SK-N-SH (cell line): ENCODE data around the gene TMEM116. TPM values are rescaled to one million over a fixed set of nuclear protein-coding genes. Genes with fewer than 3 reads are reported as not detected.

ENCODE experiments used
- CTCF ChIA-PET: fragments of 300-600, 350-600 bp; formaldehyde crosslinking; extraction: SDS; loops from one replicate; lab custom pipeline; 2021; lab: Yijun Ruan, JAX
- POLR2A ChIA-PET: fragments of 350-600 bp; sonication (Branson Sonifier 250); formaldehyde crosslinking; extraction: SDS; loops from one replicate; lab custom pipeline; 2020; ENCODE audit warnings: antibody characterized with exemption, inconsistent platforms; lab: Yijun Ruan, JAX
- DNase-seq: peaks from one replicate; pipeline ENCODE4 v3.0.0; 2012
- H2AFZ ChIP-seq: fragments of 200-600 bp; sonication (generic); 2 replicates; pipeline ENCODE4 v1.8.1; 2016; ENCODE audit warnings: antibody characterized with exemption, mild to moderate bottlenecking, low read depth
- H3F3A ChIP-seq: fragments of 200-600 bp; sonication (generic); replicated peaks from 2 replicates; pipeline ENCODE3; 2016; ENCODE audit warnings: antibody characterized with exemption, mild to moderate bottlenecking; ENCODE audit not compliant: insufficient read depth
- H3K27ac ChIP-seq, 2 experiments: fragments of 200-500 bp in 1 of 2; fragments of 200-600 bp in 1 of 2; sonication (Bioruptor generic) in 1 of 2; sonication (generic), shearing (Covaris generic) in 1 of 2; 2 replicates each; pipeline versions ENCODE4 v1.5.1 to v1.6.1; 2014 to 2016; ENCODE audit warnings: low read depth in 2 of 2, inconsistent platforms in 1 of 2, low read length in 1 of 2, mild to moderate bottlenecking in 1 of 2, mixed read lengths in 1 of 2
- H3K27me3 ChIP-seq: fragments of 200-600 bp; sonication (generic), shearing (Covaris generic); 2 replicates; pipeline ENCODE4 v1.6.1; 2016; ENCODE audit warnings: mixed run types; ENCODE audit not compliant: insufficient read depth
- H3K36me3 ChIP-seq, 2 experiments: fragments of 200-500 bp in 1 of 2; fragments of 200-600 bp in 1 of 2; sonication (Bioruptor generic) in 1 of 2; sonication (generic) in 1 of 2; replicated peaks in 1 of 2; 2 replicates each; pipeline versions ENCODE3 to v1.5.1; 2014 to 2016; ENCODE audit warnings: low read length in 1 of 2, mild to moderate bottlenecking in 1 of 2; ENCODE audit not compliant: insufficient read depth in 2 of 2, control insufficient read depth in 1 of 2
- H3K4me1 ChIP-seq, 2 experiments: fragments of 200-500 bp in 1 of 2; fragments of 200-600 bp in 1 of 2; sonication (Bioruptor generic) in 1 of 2; sonication (generic), shearing (Covaris generic) in 1 of 2; 2 replicates each; pipeline versions ENCODE4 v1.5.1 to v1.6.1; 2014 to 2016; ENCODE audit warnings: low read depth in 1 of 2, low read length in 1 of 2, mixed run types in 1 of 2; ENCODE audit not compliant: insufficient read depth in 2 of 2, control insufficient read depth in 1 of 2
- H3K4me2 ChIP-seq: fragments of 200-600 bp; sonication (generic), shearing (Covaris generic); 2 replicates; pipeline ENCODE4 v1.6.1; 2017; ENCODE audit warnings: mixed run types
- H3K4me3 ChIP-seq, 2 experiments: fragments of 200-500 bp in 1 of 2; fragments of 200-600 bp in 1 of 2; sonication (Bioruptor generic) in 1 of 2; sonication (generic), shearing (Covaris generic) in 1 of 2; 2 replicates each; pipeline versions ENCODE4 v1.5.1 to v1.8.1; 2014 to 2016; ENCODE audit warnings: low read depth in 2 of 2, inconsistent platforms in 1 of 2, low read length in 1 of 2, mild to moderate bottlenecking in 1 of 2, mixed read lengths in 1 of 2, moderate library complexity in 1 of 2
- H3K79me2 ChIP-seq: fragments of 200-600 bp; sonication (generic); 2 replicates; pipeline ENCODE4 v1.8.1; 2017; ENCODE audit warnings: mild to moderate bottlenecking; ENCODE audit not compliant: insufficient read depth
- H3K9ac ChIP-seq: fragments of 200-600 bp; sonication (generic); 2 replicates; pipeline ENCODE4 v1.6.1; 2017; ENCODE audit warnings: mixed run types
- H3K9me2 ChIP-seq: fragments of 200-600 bp; sonication (generic); 2 replicates; pipeline ENCODE4 v1.6.1; 2017; ENCODE audit warnings: mixed run types
- H3K9me3 ChIP-seq: fragments of 200-600 bp; sonication (generic); 2 replicates; pipeline ENCODE4 v1.6.1; 2017; ENCODE audit warnings: mixed run types, mild to moderate bottlenecking, moderate library complexity
- H4K20me1 ChIP-seq: fragments of 200-600 bp; sonication (generic); 2 replicates; pipeline ENCODE4 v1.6.1; 2017; ENCODE audit warnings: mild to moderate bottlenecking, mixed run types; ENCODE audit not compliant: insufficient read depth
- CHD2 ChIP-seq: fragments of 150-350 bp; IDR thresholded peaks from 2 replicates; pipeline ENCODE4 v1.6.1; 2018; ENCODE audit warnings: low read length; ENCODE audit not compliant: partially characterized antibody
- CTCF ChIP-seq: fragments of 200-600 bp; sonication (generic); IDR thresholded peaks from 2 replicates; pipeline ENCODE4 v1.6.1; 2017; ENCODE audit warnings: antibody characterized with exemption, mild to moderate bottlenecking, moderate library complexity
- ELF1 ChIP-seq: IDR thresholded peaks from 2 replicates; pipeline ENCODE4 v1.4.0; 2012
- FOXM1 ChIP-seq: IDR thresholded peaks from 2 replicates; pipeline ENCODE4 v1.4.0; 2012; ENCODE audit warnings: low read depth, mild to moderate bottlenecking
- GABPA ChIP-seq: IDR thresholded peaks from 2 replicates; pipeline ENCODE4 v1.4.0; 2012; ENCODE audit warnings: low read depth, mild to moderate bottlenecking
- JUND ChIP-seq: IDR thresholded peaks from 2 replicates; pipeline ENCODE4 v1.4.0; 2012
- MEF2A ChIP-seq: IDR thresholded peaks from 2 replicates; pipeline ENCODE4 v1.4.0; 2012; ENCODE audit warnings: low read depth, borderline replicate concordance
- MXI1 ChIP-seq: IDR thresholded peaks from 2 replicates; pipeline ENCODE4 v1.6.1; 2012; ENCODE audit warnings: mild to moderate bottlenecking, low read depth, low read length, improper control_type of control experiment
- NFIC ChIP-seq: IDR thresholded peaks from 2 replicates; pipeline ENCODE4 v1.4.0; 2012; ENCODE audit warnings: borderline replicate concordance
- NRF1 ChIP-seq: IDR thresholded peaks from 2 replicates; pipeline ENCODE4 v1.6.1; 2012; ENCODE audit warnings: low read depth, mild to moderate bottlenecking, low read length
- PBX3 ChIP-seq: IDR thresholded peaks from 2 replicates; pipeline ENCODE4; 2012
- RCOR1 ChIP-seq: fragments of 150-350 bp; IDR thresholded peaks from 2 replicates; pipeline ENCODE4 v1.6.1; 2017; ENCODE audit warnings: antibody characterized with exemption, low read length
- SMC3 ChIP-seq: IDR thresholded peaks from 2 replicates; pipeline ENCODE4 v1.6.1; 2012; ENCODE audit warnings: low read depth, low read length, improper control_type of control experiment
- TCF12 ChIP-seq: IDR thresholded peaks from 2 replicates; pipeline ENCODE4 v1.4.0; 2012
- TEAD4 ChIP-seq: IDR thresholded peaks from 2 replicates; pipeline ENCODE4 v1.4.0; 2012; ENCODE audit warnings: mild to moderate bottlenecking, borderline replicate concordance; ENCODE audit not compliant: insufficient read depth
- ZBTB33 ChIP-seq: IDR thresholded peaks from 2 replicates; pipeline ENCODE4 v1.4.0; 2012; ENCODE audit warnings: low read depth, borderline replicate concordance
- WGBS: methylation state at CpG from one replicate; pipeline ENCODE4 v1.1.6; 2017; ENCODE audit warnings: low lambda C conversion rate; 5-methylcytosine and 5-hydroxymethylcytosine counted together
- polyA plus RNA-seq, 3 experiments: library from polyadenylated mRNA; depleted of rRNA; stranded (reverse); fragments of >200 nt; gene quantifications; 2 replicates each; pipeline ENCODE4 v1.2.3, GENCODE V29; 2012

TMEM116 gene
- polyA plus RNA-seq, 1 of the 3 experiments (the other 2 are of a cell fraction): 7.9 TPM

GRCh38 chr12:112015938-112016337, 3.0 kb upstream of the TMEM116 start:
- Histone ChIP-seq H3F3A (peaks cover 36% of the 10 kb centered on the region), H3K27me3 (no peaks in the 10 kb centered on the region), H3K4me1 (peaks cover 14 to 22% of the 10 kb centered on the region in 2 experiments; a peak in 2 of 4 replicates), H3K4me2 (no peak overlapping the region), H3K9me3 (no peaks in the 10 kb centered on the region), H3K9ac (no peak overlapping the region), H3K4me3 (no peak overlapping the region), H3K9me2 (no peaks in the 10 kb centered on the region), H3K79me2 (peaks cover 90% of the 10 kb centered on the region), H3K36me3 (peaks cover 32 to 38% of the 10 kb centered on the region in 2 experiments), H4K20me1 (peaks cover 17% of the 10 kb centered on the region; the same call in 1 of the 2 replicates), H2AFZ (no peak overlapping the region), H3K27ac (no peak overlapping the region)
- ChIA-PET POLR2A (no interaction called here), CTCF (no interaction called here)
- no peak for TF ChIP-seq NRF1
- TF ChIP-seq TEAD4: no peak
- no peak for TF ChIP-seq MXI1
- TF ChIP-seq RCOR1: no peak
- no peak for TF ChIP-seq CTCF
- no peak for TF ChIP-seq TCF12
- TF ChIP-seq NFIC: no peak
- TF ChIP-seq ELF1: no peak
- TF ChIP-seq SMC3: no peak
- no peak for TF ChIP-seq GABPA
- TF ChIP-seq FOXM1: no peak
- DNase-seq: no peak
- 94% methylated on average over 6 of the region's 6 CpGs for WGBS

GRCh38 chr12:112013601-112014402, 837 bp upstream of the TMEM116 start:
- no peaks in the 10 kb centered on the region for H3K9me3 ChIP-seq
- H3K27ac ChIP-seq: peak overlapping the region; percentile 86 to 90
- H3K27me3 ChIP-seq: no peaks in the 10 kb centered on the region
- H3K79me2 ChIP-seq: peaks cover 72% of the 10 kb centered on the region
- H3F3A ChIP-seq: peaks cover 28% of the 10 kb centered on the region
- H3K9ac ChIP-seq: peak overlapping the region; percentile 81
- peaks cover 6% of the 10 kb centered on the region; the same call in 1 of the 2 replicates for H4K20me1 ChIP-seq
- ChIA-PET POLR2A (interaction anchor here (0.9 to 2.0 kb wide), 6 partner anchors 9 to 112 kb away, joined by 3 to 8 read pairs (median 4); partner anchors contain the start of gene TRAFD1), CTCF (interaction anchor here (0.6 to 1.5 kb wide), 6 partner anchors 10 to 373 kb away, joined by 3 to 7 read pairs (median 3); no protein-coding TSS in a partner anchor)
- peak overlapping the region; percentile 85 for H3K4me2 ChIP-seq
- H3K4me3 ChIP-seq: peak overlapping the region; percentile 87 to 94
- DNase-seq: peak; percentile 58
- H2AFZ ChIP-seq: peak overlapping the region; percentile 85
- no peaks in the 10 kb centered on the region for H3K9me2 ChIP-seq
- WGBS: 3% methylated on average over 24 of the region's 54 CpGs
- H3K4me1 ChIP-seq: peaks cover 13 to 14% of the 10 kb centered on the region in 2 experiments; a peak in 2 of 4 replicates
- H3K36me3 ChIP-seq: peaks cover 19 to 21% of the 10 kb centered on the region in 2 experiments
- TF ChIP-seq CTCF: no peak; the same call in 1 of the 2 replicates
- TF ChIP-seq CHD2: no peak
- TF ChIP-seq JUND: no peak
- no peak for TF ChIP-seq NFIC
- no peak for TF ChIP-seq MEF2A
- TF ChIP-seq SMC3: no peak
- TF ChIP-seq PBX3: no peak
- TF ChIP-seq ZBTB33: no peak
